ENCODE measurements around the gene SIRPB1. TPM values are rescaled to one million over a fixed set of nuclear protein-coding genes. Genes with fewer than 3 reads are reported as not detected.
"Not testable (repeated sequence)": the region's sequence is repeated elsewhere in the genome, so short reads cannot be mapped to it uniquely, and the experiment has no call there.

SIRPB1 gene
- polyA plus RNA-seq, 4 donors = 2.2 to 3.6 (median 2.4) TPM; not detected in 1

GRCh38 chr20:1608678-1609347 lies 11.0 kb downstream of the SIRPB1 start:
- DNase-seq (ENCODE audit: low read depth in 4 of 4, low spot score in 3 of 4) = not testable (repeated sequence)

GRCh38 chr20:1600736-1601135 lies 19.1 kb downstream of the SIRPB1 start:
- no peak for DNase-seq (ENCODE audit: low read depth in 4 of 4, low spot score in 3 of 4)

- DNase-seq (ENCODE audit: low read depth in 4 of 4, low spot score in 3 of 4) = no peak
These were observed 24.5 kb downstream of the SIRPB1 start for GRCh38 chr20:1595333-1595732.

- no peak for DNase-seq (ENCODE audit: low read depth in 4 of 4, low spot score in 3 of 4)
These were observed 31.0 kb downstream of the SIRPB1 start for GRCh38 chr20:1588533-1589460.

GRCh38 chr20:1587781-1588532 lies 31.9 kb downstream of the SIRPB1 start:
- DNase-seq (ENCODE audit: low read depth in 4 of 4, low spot score in 3 of 4) = no peak

GRCh38 chr20:1579488-1579887 lies 40.3 kb downstream of the SIRPB1 start:
- DNase-seq (ENCODE audit: low read depth in 4 of 4, low spot score in 3 of 4) = no peak

- no peak for DNase-seq (ENCODE audit: low read depth in 4 of 4, low spot score in 3 of 4)
These were observed 41.9 kb downstream of the SIRPB1 start for GRCh38 chr20:1577906-1578305.

GRCh38 chr20:1577313-1577712 lies 42.5 kb downstream of the SIRPB1 start:
- not testable (repeated sequence) for DNase-seq (ENCODE audit: low read depth in 4 of 4, low spot score in 3 of 4)

GRCh38 chr20:1576641-1577040 lies 43.2 kb downstream of the SIRPB1 start:
- DNase-seq (ENCODE audit: low read depth in 4 of 4, low spot score in 3 of 4) = no peak

- DNase-seq (ENCODE audit: low read depth in 4 of 4, low spot score in 3 of 4) = not testable (repeated sequence)
These were observed 43.8 kb downstream of the SIRPB1 start for GRCh38 chr20:1576003-1576402.

GRCh38 chr20:1571583-1571982 lies 48.2 kb downstream of the SIRPB1 start:
- DNase-seq (ENCODE audit: low read depth in 4 of 4, low spot score in 3 of 4) = not testable (repeated sequence)

Other genes starting within 250 kb of the SIRPB1 start
- 100 to 1,000 TPM; 320 to 413 (median 378) TPM for gene FKBP1A, start 227.0 kb downstream of the SIRPB1 start, polyA plus RNA-seq (ENCODE audit: insufficient read length in 4 of 4)
- gene NSFL1C, start 153.2 kb downstream of the SIRPB1 start, polyA plus RNA-seq (ENCODE audit: insufficient read length in 4 of 4) = 100 to 1,000 TPM in 2 of 4 donors, 10 to 100 TPM in 2; 75.7 to 107 (median 99.5) TPM
- under 1 TPM; 0.41 to 0.88 (median 0.84) TPM for gene SIRPB2, start 128.6 kb downstream of the SIRPB1 start, polyA plus RNA-seq (ENCODE audit: insufficient read length in 4 of 4)
- gene SIRPD, start 62.3 kb downstream of the SIRPB1 start, polyA plus RNA-seq (ENCODE audit: insufficient read length in 4 of 4) = not detected
- gene SIRPG, start 37.8 kb upstream of the SIRPB1 start, polyA plus RNA-seq (ENCODE audit: insufficient read length in 4 of 4) = under 1 TPM in 1 of 4 donors, not detected in 3; 0.19 TPM

Data from left renal pelvis (tissue), 4 donors.